OCI-LY1 (cell line): Measurements from ENCODE around the gene EDDM13.
"Not testable (repeated sequence)": the region's sequence is repeated elsewhere in the genome, so short reads cannot be mapped to it uniquely, and the experiment has no call there.

Source experiments
- H2AFZ ChIP-seq: fragments of 200-600 bp; sonication (generic), shearing (Covaris generic); 2 replicates; pipeline ENCODE4 v1.6.0; 2014; ENCODE audit warnings: antibody characterized with exemption, mild to moderate bottlenecking, low read length
- H3F3A ChIP-seq: fragments of 200-600 bp; sonication (generic), shearing (Covaris generic); 2 replicates; pipeline ENCODE4 v1.6.0; 2014; ENCODE audit warnings: mild to moderate bottlenecking, antibody characterized with exemption, low read length, moderate library complexity; ENCODE audit not compliant: insufficient read depth
- H3K27ac ChIP-seq: fragments of 200-600 bp; sonication (generic); 2 replicates; pipeline ENCODE4 v1.5.1; 2014; ENCODE audit warnings: low read length, mixed run types, mild to moderate bottlenecking, low read depth; ENCODE audit not compliant: poor library complexity, severe bottlenecking
- H3K27me3 ChIP-seq: fragments of 200-600 bp; sonication (generic); 2 replicates; pipeline ENCODE4 v1.6.0; 2014; ENCODE audit warnings: antibody characterized with exemption, mild to moderate bottlenecking, low read length, moderate library complexity; ENCODE audit not compliant: insufficient read depth
- H3K36me3 ChIP-seq: fragments of 200-600 bp; sonication (generic); 2 replicates; pipeline ENCODE4 v1.6.1; 2014; ENCODE audit warnings: mild to moderate bottlenecking, antibody characterized with exemption, low read length, moderate library complexity, mixed read lengths; ENCODE audit not compliant: insufficient read depth
- H3K4me1 ChIP-seq: fragments of 200-600 bp; sonication (generic); 2 replicates; pipeline ENCODE4 v1.5.1; 2014; ENCODE audit warnings: mild to moderate bottlenecking, low read length, moderate library complexity; ENCODE audit not compliant: insufficient read depth, severe bottlenecking
- H3K4me2 ChIP-seq: fragments of 200-600 bp; sonication (generic), shearing (Covaris generic); 2 replicates; pipeline ENCODE4 v1.6.1; 2014; ENCODE audit warnings: low read length
- H3K4me3 ChIP-seq: fragments of 200-600 bp; sonication (generic); 2 replicates; pipeline ENCODE4 v1.5.1; 2014; ENCODE audit warnings: low read length, low read depth, mild to moderate bottlenecking, mixed read lengths; ENCODE audit not compliant: poor library complexity, severe bottlenecking
- H3K79me2 ChIP-seq: fragments of 200-600 bp; shearing (Covaris generic); 2 replicates; pipeline ENCODE4 v1.6.1; 2016; ENCODE audit warnings: mixed run types, low read length, mixed read lengths; ENCODE audit not compliant: insufficient read depth
- H3K9ac ChIP-seq: fragments of 200-600 bp; sonication (generic), shearing (Covaris generic); 2 replicates; pipeline ENCODE4 v1.6.1; 2014; ENCODE audit warnings: mild to moderate bottlenecking, low read length, mixed read lengths
- H3K9me2 ChIP-seq: fragments of 200-600 bp; sonication (generic), shearing (Covaris generic); 2 replicates; pipeline ENCODE4 v1.6.1; 2014; ENCODE audit warnings: low read depth, mild to moderate bottlenecking, low read length, mixed read lengths
- H3K9me3 ChIP-seq: fragments of 200-600 bp; shearing (Covaris generic); 2 replicates; pipeline ENCODE4 v1.6.1; 2014; ENCODE audit warnings: low read length, mixed read lengths
- H4K20me1 ChIP-seq: fragments of 200-600 bp; sonication (generic), shearing (Covaris generic); 2 replicates; pipeline ENCODE4 v1.6.0; 2016; ENCODE audit warnings: mild to moderate bottlenecking, low read length; ENCODE audit not compliant: insufficient read depth
- CTCF ChIP-seq: fragments of 200-600 bp; sonication (generic), shearing (Covaris generic); IDR thresholded peaks from 2 replicates; pipeline ENCODE4 v1.5.1; 2017; ENCODE audit warnings: mild to moderate bottlenecking, antibody characterized with exemption, low read length, moderate library complexity, mixed read lengths
- EZH2 ChIP-seq: fragments of 200-600 bp; sonication (generic), shearing (Covaris generic); IDR thresholded peaks from 2 replicates; pipeline ENCODE4 v1.8.0; 2017; ENCODE audit warnings: borderline replicate concordance, mixed run types, mild to moderate bottlenecking, antibody characterized with exemption, low read length, moderate library complexity, mixed read lengths

Gene EDDM13

GRCh38 chr19:56301886-56302620, 29.5 kb downstream of the EDDM13 start:
- Histone ChIP-seq H3K4me2 (no peak overlapping the region), H3K4me3 (no peak overlapping the region)

GRCh38 chr19:56304243-56304642, 31.7 kb downstream of the EDDM13 start:
- TF ChIP-seq CTCF (no peak), EZH2 (no peak)
- H3F3A ChIP-seq: no peaks in the 10 kb centered on the region
- H3K27me3 ChIP-seq: no peaks in the 10 kb centered on the region
- H3K4me1 ChIP-seq: no peaks in the 10 kb centered on the region
- H3K27ac ChIP-seq: no peak overlapping the region
- H3K9me2 ChIP-seq: no peaks in the 10 kb centered on the region
- H3K36me3 ChIP-seq: peaks cover 14% of the 10 kb centered on the region; the same call in 1 of the 2 replicates
- no peak overlapping the region for H3K4me2 ChIP-seq
- H2AFZ ChIP-seq: no peak overlapping the region
- no peaks in the 10 kb centered on the region for H3K9me3 ChIP-seq
- H4K20me1 ChIP-seq: no peaks in the 10 kb centered on the region
- H3K4me3 ChIP-seq: no peak overlapping the region
- H3K79me2 ChIP-seq: no peaks in the 10 kb centered on the region
- no peak overlapping the region for H3K9ac ChIP-seq

More at GRCh38 chr19:56301886-56302620, 29.5 kb downstream of the EDDM13 start:
- H3K9ac ChIP-seq: no peak overlapping the region
- no peaks in the 10 kb centered on the region for H3K79me2 ChIP-seq
- no peaks in the 10 kb centered on the region for H3K27me3 ChIP-seq
- no peak overlapping the region for H3K27ac ChIP-seq
- H4K20me1 ChIP-seq: no peaks in the 10 kb centered on the region
- no peak overlapping the region for H2AFZ ChIP-seq
- H3K9me2 ChIP-seq: no peaks in the 10 kb centered on the region
- no peaks in the 10 kb centered on the region for H3K4me1 ChIP-seq
- H3F3A ChIP-seq: no peaks in the 10 kb centered on the region
- H3K36me3 ChIP-seq: peaks cover 6% of the 10 kb centered on the region; the same call in 1 of the 2 replicates
- TF ChIP-seq EZH2: no peak
- TF ChIP-seq CTCF: no peak
- no peaks in the 10 kb centered on the region for H3K9me3 ChIP-seq

GRCh38 chr19:56306016-56306415, 33.5 kb downstream of the EDDM13 start:
- no peaks in the 10 kb centered on the region for H3F3A ChIP-seq
- H3K4me2 ChIP-seq: no peak overlapping the region
- H2AFZ ChIP-seq: no peak overlapping the region
- no peaks in the 10 kb centered on the region for H3K27me3 ChIP-seq
- H3K79me2 ChIP-seq: no peaks in the 10 kb centered on the region
- H3K27ac ChIP-seq: no peak overlapping the region
- H3K36me3 ChIP-seq: peaks cover 16% of the 10 kb centered on the region; the same call in 1 of the 2 replicates
- TF ChIP-seq EZH2: no peak
- TF ChIP-seq CTCF: no peak
- no peaks in the 10 kb centered on the region for H3K9me2 ChIP-seq
- H4K20me1 ChIP-seq: no peaks in the 10 kb centered on the region
- no peaks in the 10 kb centered on the region for H3K4me1 ChIP-seq
- no peak overlapping the region for H3K4me3 ChIP-seq
- no peaks in the 10 kb centered on the region for H3K9me3 ChIP-seq
- H3K9ac ChIP-seq: no peak overlapping the region

- peaks cover 16% of the 10 kb centered on the region; the same call in 1 of the 2 replicates for H3K36me3 ChIP-seq
- H3K4me2 ChIP-seq, H2AFZ ChIP-seq, H3K9me3 ChIP-seq, H3K9me2 ChIP-seq, H3K27ac ChIP-seq, H3K4me1 ChIP-seq, H3K27me3 ChIP-seq, H4K20me1 ChIP-seq, H3K9ac ChIP-seq, H3F3A ChIP-seq, H3K4me3 ChIP-seq, H3K79me2 ChIP-seq: not testable (repeated sequence)
Measured at GRCh38 chr19:56307062-56307461, 34.5 kb downstream of the EDDM13 start.
